ENCODE measurements around the gene RNU5B-1. TPM values are rescaled to one million over a fixed set of nuclear protein-coding genes. Genes with fewer than 3 reads are reported as not detected.
A peak's percentile ranks its signal among the peaks of the same experiment; 100 is the strongest.

RNU5B-1 gene
- polyA plus RNA-seq, 1 of the 3 experiments (the other 2 are of a cell fraction): not detected

- no peak overlapping the region for H2AFZ ChIP-seq (ENCODE audit: low read depth)
- no peak overlapping the region for H3K9ac ChIP-seq
- H3K9me3 ChIP-seq: no peaks in the 10 kb centered on the region
- no peaks in the 10 kb centered on the region for H3K79me2 ChIP-seq (ENCODE audit: insufficient read depth)
- H3F3A ChIP-seq (replicated peaks; ENCODE audit: insufficient read depth): no peaks in the 10 kb centered on the region
- H3K9me2 ChIP-seq: no peaks in the 10 kb centered on the region
- TF ChIP-seq NFIC (IDR thresholded peaks at IDR 0.05; ENCODE audit: borderline replicate concordance): no peak
- no peak for TF ChIP-seq MAX (IDR thresholded peaks at IDR 0.05; ENCODE audit: low read depth)
- TF ChIP-seq FOSL2 (IDR thresholded peaks at IDR 0.05; ENCODE audit: borderline replicate concordance, low read depth): no peak
- no peak for TF ChIP-seq TEAD4 (IDR thresholded peaks at IDR 0.05; ENCODE audit: borderline replicate concordance, insufficient read depth)
- TF ChIP-seq SMC3 (IDR thresholded peaks at IDR 0.05; ENCODE audit: low read depth, low read length): no peak
- TF ChIP-seq GATA2 (CRISPR knock-in tag; IDR thresholded peaks at IDR 0.05): no peak
- H3K4me2 ChIP-seq: no peak overlapping the region
- H3K36me3 ChIP-seq (replicated peaks in 1 of 2; ENCODE audit: control insufficient read depth in 1 of 2, insufficient read depth in 2 of 2, low read length in 1 of 2): no peaks in the 10 kb centered on the region
- no peak overlapping the region for H3K27ac ChIP-seq (ENCODE audit: low read depth in 2 of 2, low read length in 1 of 2)
- ChIA-PET CTCF (interaction anchor here (2.7 to 21.5 kb wide), 2 partner anchors 11 to 54 kb away, joined by 15 to 969 read pairs; partner anchors contain the start of gene IGDCC3), POLR2A (no interaction called here)
- WGBS (ENCODE audit: low lambda C conversion rate): 90% methylated on average over 17 of the region's 18 CpGs
- no peak overlapping the region for H3K4me3 ChIP-seq (ENCODE audit: low read depth in 2 of 2, low read length in 1 of 2)
- no peaks in the 10 kb centered on the region for H3K27me3 ChIP-seq (ENCODE audit: insufficient read depth)
- H3K4me1 ChIP-seq (ENCODE audit: control insufficient read depth in 1 of 2, insufficient read depth in 2 of 2, low read depth in 1 of 2, low read length in 1 of 2): peaks cover 0 to 26% of the 10 kb centered on the region in 2 experiments; a peak in 1 of 4 replicates
- DNase-seq: peak; percentile 19
- no peaks in the 10 kb centered on the region for H4K20me1 ChIP-seq (ENCODE audit: insufficient read depth)
Observed at GRCh38 chr15:65329984-65330735, 25.7 kb downstream of the RNU5B-1 start.

- H3K4me3 ChIP-seq (ENCODE audit: low read depth in 2 of 2, low read length in 1 of 2): no peak overlapping the region
- no peak overlapping the region for H3K4me2 ChIP-seq
- H3K27me3 ChIP-seq (ENCODE audit: insufficient read depth): no peaks in the 10 kb centered on the region
- H2AFZ ChIP-seq (ENCODE audit: low read depth): no peak overlapping the region
- H3K79me2 ChIP-seq (ENCODE audit: insufficient read depth): no peaks in the 10 kb centered on the region
- peaks cover 0 to 25% of the 10 kb centered on the region in 2 experiments; a peak in 1 of 4 replicates for H3K4me1 ChIP-seq (ENCODE audit: control insufficient read depth in 1 of 2, insufficient read depth in 2 of 2, low read depth in 1 of 2, low read length in 1 of 2)
- WGBS (ENCODE audit: low lambda C conversion rate): 83% methylated on average over 12 of the region's 22 CpGs
- TF ChIP-seq TEAD4 (IDR thresholded peaks at IDR 0.05; ENCODE audit: borderline replicate concordance, insufficient read depth) (no peak), JUND (IDR thresholded peaks at IDR 0.05) (no peak), ELF1 (IDR thresholded peaks at IDR 0.05) (no peak), REST (IDR thresholded peaks at IDR 0.05; ENCODE audit: low read depth, low read length) (peak; percentile 89), TCF12 (IDR thresholded peaks at IDR 0.05) (no peak), USF1 (IDR thresholded peaks at IDR 0.05; ENCODE audit: borderline replicate concordance, low read depth) (no peak), RFX5 (IDR thresholded peaks at IDR 0.05; ENCODE audit: low read length) (no peak)
- DNase-seq: peak; percentile 17
- H3F3A ChIP-seq (replicated peaks; ENCODE audit: insufficient read depth): no peaks in the 10 kb centered on the region
- H3K9ac ChIP-seq: no peak overlapping the region
- H4K20me1 ChIP-seq (ENCODE audit: insufficient read depth): no peaks in the 10 kb centered on the region
- POLR2A ChIA-PET: no interaction called here
- CTCF ChIA-PET: interaction anchor here (2.7 to 21.5 kb wide), 2 partner anchors 12 to 53 kb away, joined by 15 to 969 read pairs; partner anchors contain the start of gene IGDCC3
- H3K9me2 ChIP-seq: no peaks in the 10 kb centered on the region
- no peaks in the 10 kb centered on the region for H3K36me3 ChIP-seq (replicated peaks in 1 of 2; ENCODE audit: control insufficient read depth in 1 of 2, insufficient read depth in 2 of 2, low read length in 1 of 2)
- H3K9me3 ChIP-seq: no peaks in the 10 kb centered on the region
- H3K27ac ChIP-seq (ENCODE audit: low read depth in 2 of 2, low read length in 1 of 2): no peak overlapping the region
Observed at GRCh38 chr15:65330934-65331645, 26.6 kb downstream of the RNU5B-1 start.

Measured in SK-N-SH (cell line).